Activated T-cell treated with anti-CD3 and anti-CD28 coated beads, Interleukin-2, amount 50 U/mL, for 48 hours (primary cell): Measurements from ENCODE around the gene TMEM266.
A peak's percentile ranks its signal among the peaks of the same experiment; 100 is the strongest.

Experiments
- DNase-seq, 2 experiments: peaks; one replicate each; pipeline ENCODE4 v3.0.0-alpha.2; 2020

The TMEM266 gene

GRCh38 chr15:76190070-76190564 is 130.3 kb downstream of the TMEM266 start:
- no peak for DNase-seq

GRCh38 chr15:76190751-76191538 is 131.2 kb downstream of the TMEM266 start:
- DNase-seq: peak; percentile 88 to 89

GRCh38 chr15:76191539-76192244 is 131.9 kb downstream of the TMEM266 start:
- DNase-seq: no peak

- DNase-seq: no peak
These were observed 132.9 kb downstream of the TMEM266 start for GRCh38 chr15:76192715-76193114.

GRCh38 chr15:76193934-76194333 is 134.1 kb downstream of the TMEM266 start:
- no peak for DNase-seq

- DNase-seq: no peak
These were observed 135.9 kb downstream of the TMEM266 start for GRCh38 chr15:76195506-76196268.

GRCh38 chr15:76196269-76197231 is 136.8 kb downstream of the TMEM266 start:
- DNase-seq: no peak

- DNase-seq: no peak
These were observed 138.1 kb downstream of the TMEM266 start for GRCh38 chr15:76197703-76198455.

GRCh38 chr15:76198456-76199105 is 138.8 kb downstream of the TMEM266 start:
- no peak for DNase-seq

- no peak for DNase-seq
These were observed 139.6 kb downstream of the TMEM266 start for GRCh38 chr15:76199106-76200082.

GRCh38 chr15:76200083-76200465 is 140.3 kb downstream of the TMEM266 start:
- no peak for DNase-seq

GRCh38 chr15:76200641-76201105 is 140.9 kb downstream of the TMEM266 start:
- no peak for DNase-seq

GRCh38 chr15:76201536-76202255 is 141.9 kb downstream of the TMEM266 start:
- no peak for DNase-seq

- peak in 1 of 2 experiments; percentile 12 for DNase-seq
These were observed 143.7 kb downstream of the TMEM266 start for GRCh38 chr15:76203346-76204108.

GRCh38 chr15:76204109-76204845 is 144.5 kb downstream of the TMEM266 start:
- DNase-seq: peak in 1 of 2 experiments; percentile 12

GRCh38 chr15:76204916-76205460 is 145.2 kb downstream of the TMEM266 start:
- DNase-seq: peak in 1 of 2 experiments; percentile 7
